Effector CD4-positive, alpha-beta T cell (primary cell): Measurements from ENCODE around the gene SUPT3H.
"Not testable (repeated sequence)": the region's sequence is repeated elsewhere in the genome, so short reads cannot be mapped to it uniquely, and the experiment has no call there.

Source experiments
- DNase-seq: peaks from one replicate; pipeline ENCODE4 v3.0.0-alpha.2; 2020

The SUPT3H gene

DNA sequence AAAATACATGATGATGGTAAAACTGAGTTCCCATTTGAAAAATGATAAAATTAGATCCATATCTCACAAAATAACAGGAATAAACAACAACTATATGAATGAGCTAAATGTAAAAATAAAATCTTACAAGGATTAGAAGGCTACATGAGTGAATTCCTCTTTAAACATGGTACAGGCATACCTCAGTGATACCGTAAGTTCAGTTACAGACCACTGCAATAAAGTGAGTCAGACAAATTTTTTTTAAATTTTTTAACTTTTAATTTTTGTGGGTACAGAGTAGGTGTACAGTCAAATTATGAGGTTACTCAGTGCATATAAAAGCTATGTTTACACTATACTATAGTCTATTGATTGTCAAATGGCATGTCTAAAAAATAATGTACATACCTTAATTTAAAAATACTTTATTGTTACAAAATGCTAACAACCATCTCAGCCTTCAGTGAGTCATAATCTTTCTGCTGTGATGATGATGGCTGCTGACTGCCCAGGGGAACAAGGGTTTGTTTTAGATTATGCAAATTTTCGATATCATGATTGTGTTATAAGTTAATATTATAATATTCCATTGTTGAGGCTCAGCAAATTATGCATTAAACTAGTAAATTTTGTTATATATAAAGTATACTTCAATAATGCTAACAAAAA is 272.4 kb downstream of the SUPT3H start:
- no peak for DNase-seq

DNA sequence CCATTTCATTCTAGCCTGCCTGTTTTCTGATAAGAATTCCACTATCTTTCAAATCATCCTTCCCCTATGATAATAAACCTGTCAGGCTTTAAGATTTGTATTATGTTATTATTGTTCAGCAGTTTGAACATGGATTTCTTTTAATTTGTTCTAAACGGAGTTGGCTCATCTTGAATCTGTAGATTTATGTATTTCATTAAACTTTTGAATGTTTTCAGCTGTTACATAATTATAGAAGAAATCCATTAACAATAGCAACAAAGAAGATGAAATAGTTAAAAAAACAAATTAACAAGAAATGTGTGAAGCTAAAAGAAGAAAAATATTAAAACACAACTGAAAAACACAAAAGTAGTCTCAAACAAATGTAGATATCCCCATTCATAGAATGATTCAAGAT is 273.3 kb downstream of the SUPT3H start:
- DNase-seq, result no peak

DNA sequence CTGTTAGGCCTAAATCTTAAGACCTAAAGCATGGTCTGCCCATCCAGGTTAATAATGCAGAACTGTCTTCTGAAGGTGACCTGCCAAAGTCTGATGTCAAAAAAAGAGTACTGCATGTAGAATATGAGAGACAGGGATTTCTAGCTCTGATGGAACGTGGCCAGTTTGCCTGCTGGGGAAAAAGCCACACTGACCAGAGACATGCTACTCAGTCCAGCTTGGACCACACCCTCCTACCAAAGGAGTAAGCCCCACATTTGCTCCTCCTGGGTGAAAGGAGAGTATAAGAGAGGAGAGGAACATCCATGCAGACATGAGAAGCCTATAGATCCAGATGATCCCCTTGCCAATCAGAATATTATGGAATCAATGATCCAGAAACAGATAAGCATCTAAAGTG is 279.5 kb downstream of the SUPT3H start:
- DNase-seq, result no peak

DNA sequence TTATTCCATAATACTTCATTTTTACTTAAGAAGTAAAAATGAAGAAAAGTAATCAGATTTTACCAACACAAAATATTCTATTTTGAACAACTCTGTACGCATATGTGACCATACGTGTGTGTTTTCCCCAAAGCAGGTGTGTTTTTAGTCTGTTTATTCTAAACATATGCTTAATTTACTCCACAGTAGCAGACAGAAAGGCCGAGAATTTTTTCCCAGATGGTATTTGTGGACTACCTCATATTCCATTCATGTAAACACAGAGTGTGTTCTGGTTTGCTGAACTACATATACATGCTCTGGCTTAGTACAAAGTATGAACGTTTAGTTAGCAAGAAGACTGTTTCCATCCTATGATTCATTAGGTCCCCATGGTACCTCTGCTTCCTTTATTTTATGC is 282.9 kb downstream of the SUPT3H start:
- DNase-seq, result no peak

DNA sequence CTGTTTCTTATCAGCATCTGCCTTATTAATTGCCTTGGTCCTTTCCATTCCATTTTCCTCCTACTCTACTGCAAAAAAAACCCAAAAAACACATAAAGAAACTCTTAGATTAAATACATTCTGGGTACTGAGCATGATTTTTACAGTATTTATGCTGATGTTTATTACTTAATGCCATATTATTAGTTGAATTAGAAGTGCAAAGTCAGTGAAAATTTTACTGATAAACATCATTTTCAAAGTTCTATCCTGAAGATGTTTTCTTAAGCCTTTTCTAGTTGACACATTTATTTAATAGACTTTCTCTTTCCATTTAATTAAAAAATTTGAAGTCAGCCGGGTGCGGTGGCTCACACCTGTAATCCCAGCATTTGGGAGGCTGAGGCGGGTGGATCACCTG is 285.6 kb downstream of the SUPT3H start:
- no peak for DNase-seq

DNA sequence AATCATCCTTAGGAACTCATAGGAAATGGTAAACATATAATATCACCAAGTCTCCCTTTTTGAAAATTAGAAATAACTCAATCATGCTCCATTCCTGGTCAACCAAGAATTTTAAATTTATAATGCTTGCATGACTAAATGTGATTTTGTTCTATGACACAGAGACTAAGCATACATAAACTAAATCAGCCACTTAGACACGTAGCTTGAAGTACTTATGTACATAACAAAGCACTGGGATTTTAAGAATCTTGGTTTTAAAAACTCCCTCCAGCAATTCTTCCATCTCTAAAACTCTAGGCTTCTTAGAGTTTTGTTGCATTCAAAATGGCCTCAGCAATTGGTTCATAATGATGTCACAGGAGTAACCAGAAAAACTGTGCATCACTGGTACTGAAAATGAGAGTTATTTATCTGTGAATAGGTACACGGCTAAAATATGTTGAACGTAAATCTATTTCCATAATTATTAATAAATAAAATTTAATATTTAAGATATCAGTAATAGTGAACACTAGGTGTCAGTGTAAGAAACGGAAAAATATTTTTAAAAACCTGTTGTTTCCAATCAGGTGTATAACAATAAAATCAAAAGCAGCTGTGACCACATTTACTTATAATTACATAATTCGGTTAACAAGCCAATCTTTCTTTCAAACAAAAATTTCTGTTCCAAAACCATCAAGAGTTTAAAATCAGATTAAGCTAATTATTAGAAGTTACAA is 291.2 kb downstream of the SUPT3H start:
- DNase-seq, result no peak

DNA sequence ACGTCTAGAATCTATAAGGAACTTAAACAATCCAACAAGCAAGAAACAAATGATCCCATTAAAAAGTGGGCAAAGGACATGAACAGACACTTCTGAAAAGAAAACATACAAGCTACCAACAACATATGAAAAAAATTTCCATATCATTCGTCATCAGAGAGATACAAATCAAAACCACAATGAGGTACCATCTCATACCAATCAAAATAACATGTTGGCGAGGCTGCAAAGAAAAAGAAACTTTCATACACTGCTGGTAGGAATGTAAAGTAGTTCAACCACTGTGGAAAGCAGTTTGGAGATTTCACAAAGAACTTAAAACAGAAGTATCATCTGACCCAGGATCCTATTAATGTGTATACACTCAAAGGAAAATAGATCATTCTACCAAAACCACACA is 293.5 kb downstream of the SUPT3H start:
- DNase-seq, result no peak

DNA sequence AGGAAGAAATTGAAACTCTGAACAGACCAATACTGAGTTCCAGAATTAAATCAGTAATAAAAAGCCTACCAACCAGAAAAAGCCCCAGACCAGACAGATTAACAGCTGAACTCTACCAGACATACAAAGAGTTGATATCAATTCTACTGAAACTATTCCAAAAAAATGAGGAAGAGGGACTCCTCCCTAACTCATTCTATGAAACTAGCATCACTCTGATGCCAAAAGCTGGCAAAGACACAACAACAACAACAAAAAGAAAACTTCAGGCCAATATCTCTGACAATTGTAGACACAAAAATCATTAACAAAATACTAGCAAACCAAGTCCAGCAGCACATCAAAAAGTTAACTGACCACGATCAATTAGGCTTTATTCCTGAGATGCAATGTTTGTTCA is 295.6 kb downstream of the SUPT3H start:
- DNase-seq, result no peak

DNA sequence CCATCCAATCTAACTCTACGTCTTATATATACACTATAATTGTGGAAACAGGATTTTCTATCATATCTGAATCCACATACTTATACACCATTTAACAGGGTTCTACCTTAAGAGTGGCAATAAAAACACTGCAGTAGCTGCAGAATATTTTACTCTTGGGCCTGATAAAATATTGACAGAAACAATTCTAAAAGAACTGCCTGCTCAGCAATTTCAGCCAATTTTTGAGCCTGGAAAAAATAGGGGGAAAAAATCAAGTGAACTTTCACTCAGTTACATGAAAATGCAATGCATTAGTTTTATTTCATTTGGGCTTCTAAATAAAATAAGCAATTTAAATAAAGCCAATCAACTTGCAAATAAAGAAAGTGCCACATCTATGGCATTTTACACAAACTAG is 296.1 kb downstream of the SUPT3H start:
- DNase-seq, result no peak

DNA sequence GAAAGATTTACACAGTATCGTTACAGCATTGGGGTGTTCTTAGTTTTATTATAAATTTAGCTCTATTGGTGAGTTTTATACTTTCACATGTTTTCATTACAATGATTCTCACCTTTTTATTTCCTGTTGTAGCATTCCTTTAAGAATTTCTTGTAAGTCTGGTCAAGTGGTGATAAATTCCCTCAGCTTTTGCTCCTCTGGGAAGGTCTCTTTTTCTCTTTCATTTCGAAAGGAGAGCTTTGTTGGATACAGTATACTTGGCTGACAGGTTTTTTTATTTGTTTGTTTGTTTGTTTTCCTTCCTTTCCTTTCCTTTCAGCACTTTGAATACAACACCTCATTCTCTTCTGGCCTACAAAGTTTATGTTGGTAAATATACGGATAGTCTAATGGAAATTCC is 299.3 kb downstream of the SUPT3H start:
- no peak for DNase-seq

DNA sequence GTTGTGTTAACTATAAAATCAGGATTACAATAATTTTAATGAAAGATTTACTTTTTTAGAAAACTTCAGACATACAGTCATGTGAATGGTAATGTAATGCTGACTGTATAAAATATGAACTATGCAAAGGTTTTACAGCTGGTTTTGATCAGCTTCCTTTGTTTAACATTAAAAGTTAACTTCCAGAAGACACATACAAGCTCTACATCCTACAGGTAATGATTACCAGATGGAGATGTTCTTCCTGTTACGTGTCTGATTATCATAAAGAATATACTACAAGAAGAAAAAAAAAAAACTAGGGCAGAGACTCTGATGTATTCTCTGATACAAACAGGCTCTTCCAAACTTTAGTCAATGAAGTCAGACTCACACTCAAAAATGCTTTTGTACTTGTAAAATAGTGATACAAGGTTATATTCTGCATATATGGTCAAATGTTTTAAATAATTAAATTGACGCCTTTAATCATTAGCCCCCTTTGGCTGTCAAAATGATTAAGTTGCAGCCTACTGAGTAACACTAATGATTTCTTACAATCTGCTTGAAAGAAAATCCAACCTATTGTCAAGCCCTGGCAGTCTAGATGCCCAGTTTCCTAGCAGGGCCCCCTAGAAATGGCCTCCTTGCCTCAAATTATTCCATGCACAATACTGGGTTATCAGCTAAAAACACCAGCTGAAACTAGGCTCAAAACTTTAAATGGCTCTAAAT is 301.4 kb downstream of the SUPT3H start:
- DNase-seq, result no peak

DNA sequence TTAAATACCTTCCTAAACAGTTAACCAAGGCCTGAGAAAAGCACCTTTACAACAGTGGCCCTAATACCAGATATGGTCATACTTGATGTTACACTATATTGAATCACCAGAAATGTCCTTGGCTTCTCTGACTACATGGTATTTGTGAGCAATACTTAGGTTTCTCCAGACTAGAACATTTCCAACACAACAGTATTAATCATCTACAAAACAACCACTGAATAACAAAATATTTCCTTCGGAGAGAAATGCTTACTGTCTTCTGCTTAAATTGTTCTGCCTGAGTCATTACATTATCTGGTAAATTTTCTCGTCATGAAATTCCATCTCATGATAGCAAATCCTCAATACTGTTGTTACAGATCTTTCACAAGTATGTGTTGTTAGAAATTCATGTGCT is 302.5 kb downstream of the SUPT3H start:
- no peak for DNase-seq

DNA sequence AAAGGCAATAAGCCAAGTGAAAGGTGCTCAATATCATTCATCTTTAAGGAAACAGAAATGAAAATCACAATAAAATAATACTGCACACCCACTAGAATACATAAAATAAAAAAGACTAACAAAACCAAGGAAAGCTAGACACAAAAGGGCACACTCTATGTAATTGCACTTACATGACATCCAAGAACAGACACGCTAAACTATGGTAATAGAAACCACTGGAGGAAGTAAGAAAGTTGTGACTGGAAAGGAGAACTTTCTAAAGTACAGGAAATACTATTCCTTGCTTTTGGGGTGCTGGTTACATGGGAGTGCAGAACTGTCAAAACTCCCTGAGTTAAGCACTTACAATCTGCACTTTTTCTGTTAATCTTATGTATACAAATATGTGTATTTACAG is 303.3 kb downstream of the SUPT3H start:
- no peak for DNase-seq

DNA sequence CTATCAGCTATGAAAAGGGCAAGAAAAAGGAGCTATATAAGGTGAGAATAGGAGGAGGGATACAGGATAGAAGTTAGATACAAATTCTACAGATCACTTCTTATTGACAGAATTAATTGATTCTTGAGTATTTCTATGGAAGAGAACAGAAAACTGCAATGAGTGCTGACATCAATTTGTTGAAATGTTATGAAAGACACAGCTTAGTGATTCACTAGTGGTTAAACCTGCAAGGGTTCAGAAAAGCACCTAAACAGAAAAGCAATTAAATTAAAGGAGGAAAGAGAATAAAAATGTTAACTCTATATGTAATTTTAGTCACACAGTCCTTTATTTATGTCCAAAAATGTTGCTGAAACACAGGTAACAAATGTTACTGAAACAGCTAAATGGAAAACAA is 304.0 kb downstream of the SUPT3H start:
- DNase-seq, result no peak

DNA sequence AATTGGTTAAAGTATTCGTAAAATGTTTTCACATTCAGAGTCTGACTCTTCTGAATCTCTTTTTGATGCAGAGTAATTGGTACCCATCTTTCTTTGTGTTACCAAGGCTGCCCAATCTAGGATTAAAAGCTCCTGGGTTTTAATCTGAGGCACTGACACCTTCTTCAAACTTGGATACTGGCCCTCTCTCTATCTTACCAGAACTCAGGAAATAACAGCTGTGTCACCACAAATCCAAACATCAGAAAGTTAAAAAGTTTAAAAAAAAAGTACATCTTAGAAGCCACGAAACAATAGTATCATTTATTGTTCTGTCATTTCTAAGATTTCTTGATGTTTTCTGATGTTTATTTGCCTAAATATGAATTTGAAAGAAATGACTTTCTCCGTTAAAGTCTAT is 305.1 kb downstream of the SUPT3H start:
- DNase-seq, result no peak

DNA sequence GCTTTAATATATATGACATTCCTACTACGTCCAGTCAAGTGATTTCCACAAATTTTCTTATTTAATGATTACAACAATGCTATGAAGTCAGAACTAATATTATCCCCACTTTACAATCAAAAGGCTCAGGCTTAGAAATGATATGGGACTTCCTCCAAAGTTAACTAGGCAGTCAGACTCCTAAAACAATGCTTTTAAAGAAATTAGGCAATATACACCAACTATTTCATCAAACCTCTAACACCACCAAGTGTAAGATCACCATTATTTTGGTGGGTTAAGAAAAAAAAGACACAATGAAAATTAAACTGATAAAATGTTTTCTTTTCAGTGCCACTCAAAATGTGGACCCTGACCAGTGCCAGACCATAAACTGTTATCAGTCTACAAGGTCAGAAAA is 305.7 kb downstream of the SUPT3H start:
- no peak for DNase-seq

DNA sequence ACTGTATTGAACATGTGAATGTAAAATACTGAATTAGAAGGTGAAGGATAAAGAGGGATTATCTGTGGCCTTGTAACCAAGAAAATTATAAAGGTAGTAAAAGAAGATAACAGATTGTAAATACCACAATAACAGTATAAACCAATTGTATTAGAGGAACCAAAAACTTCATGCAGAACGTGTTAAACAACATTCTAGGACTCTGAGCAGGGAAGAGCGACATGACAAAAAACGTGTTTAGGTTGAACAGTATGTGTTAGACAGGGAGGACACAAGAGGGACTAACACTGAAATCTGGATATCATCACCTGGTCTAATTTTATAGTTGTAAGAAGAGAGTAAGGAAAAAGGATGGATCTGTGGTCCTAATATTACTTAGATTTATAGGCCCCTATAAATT is 308.6 kb downstream of the SUPT3H start:
- no peak for DNase-seq

DNA sequence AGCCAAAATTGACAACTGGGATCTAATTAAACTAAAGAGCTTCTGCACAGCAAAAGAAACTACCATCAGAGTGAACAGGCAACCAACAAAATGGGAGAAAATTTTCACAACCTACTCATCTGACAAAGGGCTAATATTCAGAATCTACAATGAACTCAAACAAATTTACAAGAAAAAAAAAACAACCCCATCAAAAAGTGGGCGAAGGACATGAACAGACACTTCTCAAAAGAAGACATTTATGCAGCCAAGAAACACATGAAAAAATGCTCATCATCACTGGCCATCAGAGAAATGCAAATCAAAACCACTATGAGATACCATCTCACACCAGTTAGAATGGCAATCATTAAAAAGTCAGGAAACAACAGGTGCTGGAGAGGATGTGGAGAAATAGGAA is 310.3 kb downstream of the SUPT3H start:
- not testable (repeated sequence) for DNase-seq

DNA sequence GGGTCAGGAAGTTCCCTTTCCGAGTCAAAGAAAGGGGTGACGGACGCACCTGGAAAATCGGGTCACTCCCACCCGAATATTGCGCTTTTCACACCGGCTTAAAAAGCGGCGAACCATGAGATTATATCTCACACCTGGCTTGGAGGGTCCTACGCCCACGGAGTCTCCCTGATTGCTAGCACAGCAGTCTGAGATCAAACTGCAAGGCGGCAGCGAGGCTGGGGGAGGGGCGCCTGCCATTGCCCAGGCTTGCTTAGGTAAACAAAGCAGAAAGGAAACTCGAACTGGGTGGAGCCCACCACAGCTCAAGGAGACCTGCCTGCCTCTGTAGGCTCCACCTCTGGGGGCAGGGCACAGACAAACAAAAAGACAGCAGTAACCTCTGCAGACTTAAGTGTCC is 315.1 kb downstream of the SUPT3H start:
- not testable (repeated sequence) for DNase-seq

DNA sequence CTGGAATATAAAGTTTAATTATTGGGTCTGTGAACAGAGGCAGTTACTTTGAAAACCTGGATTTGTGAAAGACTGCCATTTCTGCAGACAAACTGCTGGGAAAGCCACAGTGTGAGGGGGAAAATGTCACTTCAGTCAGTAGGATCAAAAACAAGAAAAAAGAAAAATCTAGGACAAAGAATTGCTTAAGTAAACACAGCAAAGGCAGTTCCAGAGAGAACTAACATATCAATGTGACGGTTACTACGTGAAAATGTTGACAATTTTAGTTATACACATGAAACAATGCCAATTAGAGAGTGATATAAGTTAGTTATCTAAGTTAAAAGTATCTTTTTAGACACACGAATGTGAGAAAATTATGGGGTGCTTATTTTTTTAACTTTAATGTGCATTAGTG is 320.0 kb downstream of the SUPT3H start:
- no peak for DNase-seq

DNA sequence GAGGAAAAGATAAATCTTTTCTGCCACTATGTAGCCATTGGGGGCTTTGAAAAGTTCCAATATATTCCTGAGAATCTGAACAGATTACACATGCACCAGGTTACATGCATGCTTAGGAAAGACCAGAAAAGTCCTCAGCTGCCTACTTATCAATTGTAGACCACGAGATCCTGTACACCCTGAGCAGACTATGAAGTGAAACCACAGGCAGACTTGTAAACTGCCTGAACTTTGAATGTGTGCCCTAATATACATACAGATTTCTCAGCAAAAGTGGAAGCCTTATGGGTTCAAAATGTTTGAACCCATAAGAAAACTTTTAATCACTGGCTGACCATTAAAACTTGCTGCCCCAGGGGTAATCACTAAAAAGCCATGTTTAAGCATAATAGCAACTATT is 323.1 kb downstream of the SUPT3H start:
- DNase-seq, result no peak

DNA sequence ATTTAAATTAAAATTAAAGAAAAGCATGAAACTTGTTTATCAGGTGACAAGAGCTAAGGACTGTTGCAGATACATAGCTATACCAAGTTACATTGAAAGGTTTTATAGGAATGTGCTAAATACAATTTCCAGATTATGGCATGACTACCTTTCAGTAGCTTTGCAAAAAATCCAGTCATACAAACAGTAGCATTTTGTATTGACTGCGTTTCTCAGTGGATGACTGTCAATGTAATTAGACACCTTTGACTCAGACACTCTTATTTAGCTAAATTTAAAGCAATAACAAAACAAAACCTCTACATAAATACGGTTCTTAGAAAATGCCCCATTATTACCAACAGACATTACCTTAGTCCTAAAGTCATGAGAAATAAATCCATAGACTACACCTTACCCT is 325.4 kb downstream of the SUPT3H start:
- DNase-seq, result no peak

DNA sequence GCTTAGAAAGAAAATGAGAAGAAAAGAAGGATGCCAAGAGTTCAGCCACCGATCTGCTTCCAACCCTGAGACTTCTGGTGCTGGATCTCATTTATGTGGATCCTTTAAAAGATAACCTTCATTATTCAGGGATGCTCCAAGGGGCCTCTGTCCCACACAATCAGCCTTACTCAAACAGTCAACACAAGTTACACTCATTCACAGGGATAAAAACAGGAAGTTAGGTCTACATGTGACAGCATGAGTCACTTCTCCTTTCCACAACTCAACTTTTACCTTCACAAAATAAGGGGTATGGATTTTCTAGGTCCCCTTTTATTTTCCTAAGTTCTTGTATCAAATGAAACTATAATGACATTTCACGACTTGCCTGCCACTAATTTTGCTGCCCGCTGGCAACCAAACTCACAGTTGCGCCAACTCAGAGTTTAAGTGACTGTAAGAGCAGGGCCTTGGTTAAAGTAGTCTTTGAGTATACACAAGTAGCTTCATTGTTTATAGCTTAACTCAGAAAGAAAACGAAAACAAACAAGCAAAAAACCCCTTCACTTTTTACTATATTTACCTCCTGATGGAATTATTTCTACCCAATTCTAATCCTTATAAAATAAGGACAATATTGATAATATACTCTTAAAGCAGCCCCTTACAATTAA is 328.4 kb downstream of the SUPT3H start:
- no peak for DNase-seq

DNA sequence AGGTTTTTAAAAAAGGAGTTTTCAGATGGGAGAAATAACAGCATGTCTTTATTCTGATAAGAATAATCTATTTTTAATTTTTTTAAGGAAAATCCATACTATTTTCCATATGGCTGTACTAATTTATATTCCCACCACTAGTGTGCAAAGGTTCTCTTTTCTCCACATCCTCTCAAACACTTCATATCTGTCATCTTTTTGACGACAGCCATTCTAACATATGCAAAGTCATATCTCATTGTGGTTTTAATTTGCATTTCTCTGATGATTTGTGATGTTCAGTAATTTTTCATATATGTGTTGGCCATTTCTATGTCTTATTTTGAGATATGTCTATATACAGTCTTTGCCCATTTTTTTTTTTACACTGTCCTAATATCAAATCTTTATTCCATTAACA is 330.2 kb downstream of the SUPT3H start:
- DNase-seq, result no peak
